Gastrocnemius medialis (tissue), 4 donors: Measurements from ENCODE around the gene CHST15. TPM values are rescaled to one million over a fixed set of nuclear protein-coding genes. Genes with fewer than 3 reads are reported as not detected.

Source experiments
- ATAC-seq, 2 donors: fragments of 150-250 bp; one replicate each; pipeline ENCODE4 v1.9.1; 2016
- DNase-seq, 2 donors: peaks; one replicate each; pipeline ENCODE4 v3.0.0-alpha.2; 2019
- H3K27ac ChIP-seq, 4 donors: fragments of 200-600 bp; sonication (generic); 1 replicate in 1 of 4; 2 replicates in 3 of 4; pipeline ENCODE4 v1.5.1; 2016 to 2018; ENCODE audit warnings: mild to moderate bottlenecking in 2 of 4, moderate library complexity in 1 of 4
- H3K27me3 ChIP-seq, 3 donors: fragments of 200-600 bp; sonication (generic) in 2 of 3; 1 replicate in 1 of 3; 2 replicates in 2 of 3; pipeline versions ENCODE4 v1.5.1 to v1.6.0; 2016 to 2019; ENCODE audit warnings: mild to moderate bottlenecking in 1 of 3, moderate library complexity in 1 of 3
- H3K36me3 ChIP-seq, 2 donors: fragments of 200-600 bp; sonication (generic) in 1 of 2; one replicate each; pipeline ENCODE4 v1.5.1; 2017 to 2018
- H3K4me1 ChIP-seq, 2 donors: fragments of 200-600 bp; sonication (generic) in 1 of 2; one replicate each; pipeline ENCODE4 v1.5.1; 2016 to 2017; ENCODE audit warnings: mild to moderate bottlenecking in 2 of 2
- H3K4me3 ChIP-seq, 4 donors: fragments of 200-600 bp; sonication (generic) in 3 of 4; 1 replicate in 1 of 4; 2 replicates in 3 of 4; pipeline ENCODE4 v1.5.1; 2016 to 2019; ENCODE audit warnings: mild to moderate bottlenecking in 2 of 4
- H3K9me3 ChIP-seq, 3 donors: fragments of 200-600 bp; sonication (generic) in 2 of 3; 1 replicate in 1 of 3; 2 replicates in 2 of 3; pipeline ENCODE4 v1.5.1; 2016 to 2019
- CTCF ChIP-seq, 5 experiments: fragments of 450-650 bp in 3 of 5; fragments of 200-600 bp in 2 of 5; sonication (generic) in 2 of 5; IDR thresholded peaks in 4 of 5; conservative IDR thresholded peaks in 1 of 5; 1 replicate in 4 of 5; 2 replicates in 1 of 5; pipeline ENCODE4 v1.5.1; 2016 to 2019; ENCODE audit warnings: antibody characterized with exemption in 5 of 5, mild to moderate bottlenecking in 3 of 5, moderate library complexity in 3 of 5
- POLR2A ChIP-seq, 2 donors: fragments of 450-650 bp; IDR thresholded peaks; one replicate each; pipeline ENCODE4 v1.6.1; 2017; ENCODE audit warnings: antibody characterized with exemption in 2 of 2, mild to moderate bottlenecking in 2 of 2, moderate library complexity in 2 of 2
- in situ Hi-C, 4 donors: fragments of 200-750 bp; cut with MboI; loops; one replicate each; pipeline versions ENCODE4 v1.15.0 to v1.8.0; 2017; ENCODE audit warnings: low sequenced_read_pairs in 4 of 4
- intact Hi-C: fragments of 100-400 bp; cut with DNase I; formaldehyde crosslinking; loops from one replicate; pipeline ENCODE4 v1.15.1; 2023; ENCODE audit warnings: low total_unique reads
- total RNA-seq, 4 donors: library from RNA; depleted of rRNA; stranded (reverse); fragments of >200 nt; gene quantifications; one replicate each; pipeline versions ENCODE4 v1.1.0 to v1.2.3, GENCODE V29; 2016

The CHST15 gene, protein sequence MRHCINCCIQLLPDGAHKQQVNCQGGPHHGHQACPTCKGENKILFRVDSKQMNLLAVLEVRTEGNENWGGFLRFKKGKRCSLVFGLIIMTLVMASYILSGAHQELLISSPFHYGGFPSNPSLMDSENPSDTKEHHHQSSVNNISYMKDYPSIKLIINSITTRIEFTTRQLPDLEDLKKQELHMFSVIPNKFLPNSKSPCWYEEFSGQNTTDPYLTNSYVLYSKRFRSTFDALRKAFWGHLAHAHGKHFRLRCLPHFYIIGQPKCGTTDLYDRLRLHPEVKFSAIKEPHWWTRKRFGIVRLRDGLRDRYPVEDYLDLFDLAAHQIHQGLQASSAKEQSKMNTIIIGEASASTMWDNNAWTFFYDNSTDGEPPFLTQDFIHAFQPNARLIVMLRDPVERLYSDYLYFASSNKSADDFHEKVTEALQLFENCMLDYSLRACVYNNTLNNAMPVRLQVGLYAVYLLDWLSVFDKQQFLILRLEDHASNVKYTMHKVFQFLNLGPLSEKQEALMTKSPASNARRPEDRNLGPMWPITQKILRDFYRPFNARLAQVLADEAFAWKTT
- total RNA-seq: 10 to 100 TPM in 3 of 4 donors, 1 to 10 TPM in 1; 9.0 to 32.2 (median 20.3) TPM

DNA sequence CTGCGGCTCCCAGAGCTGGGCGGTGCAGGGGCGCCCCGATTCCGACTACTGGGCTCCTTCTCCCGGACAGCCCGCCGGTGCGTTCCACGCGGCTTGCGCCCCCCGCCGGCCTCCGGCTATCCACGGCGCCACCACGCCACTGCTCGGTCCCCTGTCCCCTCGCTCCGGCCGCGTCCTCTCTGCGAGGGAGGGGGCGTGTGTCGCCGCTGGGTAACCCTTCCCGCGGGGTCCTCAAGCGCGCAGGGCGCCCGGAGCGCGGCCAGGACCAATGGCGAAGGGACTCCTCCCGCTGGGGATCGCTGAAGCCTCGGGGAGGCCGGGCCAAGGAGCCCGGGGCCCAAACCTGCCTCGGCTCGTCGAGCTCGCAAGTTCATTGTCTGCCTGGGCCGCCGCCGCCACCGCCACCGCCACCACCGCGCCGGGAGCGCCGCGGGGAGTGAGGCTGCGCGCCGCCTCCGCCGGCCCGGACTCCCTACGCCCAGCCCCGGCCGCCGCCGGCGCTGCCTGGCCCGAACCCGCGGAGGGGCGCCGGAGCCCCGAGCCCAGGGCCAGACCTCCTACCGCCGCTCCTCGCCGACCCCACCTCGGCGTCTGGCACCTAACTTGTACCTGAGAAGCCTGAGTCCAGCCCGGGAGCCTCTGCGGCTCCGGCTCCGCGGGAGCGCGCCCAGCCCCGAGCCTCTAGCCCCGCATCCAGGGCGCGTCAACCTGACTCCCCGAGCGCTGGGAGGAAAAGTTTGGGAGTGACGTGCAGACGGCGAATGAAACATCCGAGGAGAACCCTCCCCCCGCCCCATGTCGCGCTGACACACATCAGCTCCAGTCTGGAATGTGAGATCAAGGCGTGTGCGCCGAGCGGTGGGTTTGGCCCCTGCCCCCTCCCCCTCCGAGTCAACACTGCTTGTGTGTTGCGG lies at the start of gene CHST15:
Gene CHST15, minus strand, starts transcription at position 739 of the 914 bp plus-strand sequence. CDS start 47,386 bp downstream, outside the sequence.
- in situ Hi-C loops: no loop called here
- peak; percentile 30 to 36 for DNase-seq
- Histone ChIP-seq H3K4me3 (peak within 1 kb of the TSS; percentile 66 to 82 (median 78)), H3K9me3 (no peaks in the 10 kb centered on the region), H3K27ac (peak within 1 kb of the TSS; percentile 79 to 91 (median 82)), H3K27me3 (no peaks in the 10 kb centered on the region), H3K36me3 (no peaks in the 10 kb centered on the region), H3K4me1 (peaks cover 41 to 44% of the 10 kb centered on the region in 2 donors)
- peak; percentile 23 to 41 for ATAC-seq
- TF ChIP-seq CTCF (IDR thresholded peaks at IDR 0.05 in 4 of 5, conservative IDR thresholded peaks at IDR 0.05 in 1 of 5) (peak in 2 of 5 experiments; percentile 29 to 30), POLR2A (IDR thresholded peaks at IDR 0.05) (peak; percentile 61 to 83)
- intact Hi-C loops: loop anchor here (1.0 to 10.0 kb wide), 4 partner anchors 44 to 98 kb away; no protein-coding TSS in a partner anchor

DNA sequence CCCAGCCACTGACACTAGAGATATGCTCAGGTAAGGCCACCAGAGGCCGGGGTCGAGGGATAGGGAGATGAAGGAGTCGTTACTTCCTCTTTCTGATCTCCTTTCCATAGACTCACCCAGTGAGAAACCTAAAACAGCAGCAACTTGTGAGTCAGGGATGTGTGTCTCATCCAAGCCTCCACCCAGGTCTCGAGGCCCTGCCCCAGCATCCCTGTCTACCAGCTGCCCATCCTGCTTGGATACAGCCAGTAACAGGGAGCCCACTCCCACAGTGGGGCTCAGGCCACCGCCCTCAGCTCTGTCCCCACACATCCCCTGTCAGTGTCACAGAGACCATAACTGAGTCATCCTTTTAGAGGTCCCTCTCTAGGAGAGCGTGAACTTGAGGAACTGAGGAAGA lies 49.6 kb upstream of the CHST15 start:
- no peak overlapping the region for H3K27ac ChIP-seq
- in situ Hi-C loops: no loop called here
- intact Hi-C loops: no loop called here
- no peak for DNase-seq
- no peaks in the 10 kb centered on the region for H3K36me3 ChIP-seq
- peaks cover 11 to 14% of the 10 kb centered on the region in 2 donors for H3K4me1 ChIP-seq
- H3K27me3 ChIP-seq: no peaks in the 10 kb centered on the region
- no peak for ATAC-seq
- no peaks in the 10 kb centered on the region for H3K9me3 ChIP-seq
- no peak for TF ChIP-seq CTCF (IDR thresholded peaks at IDR 0.05 in 4 of 5, conservative IDR thresholded peaks at IDR 0.05 in 1 of 5)
- no peak for TF ChIP-seq POLR2A (IDR thresholded peaks at IDR 0.05)
- H3K4me3 ChIP-seq: peak overlapping the region in 1 of 4 donors; percentile 7

GRCh38 chr10:124142006-124142739 lies 48.8 kb upstream of the CHST15 start:
- no peak for DNase-seq
- Histone ChIP-seq H3K4me1 (peaks cover 11 to 14% of the 10 kb centered on the region in 2 donors), H3K4me3 (peak overlapping the region in 1 of 4 donors; percentile 7), H3K27ac (no peak overlapping the region), H3K36me3 (no peaks in the 10 kb centered on the region), H3K27me3 (no peaks in the 10 kb centered on the region), H3K9me3 (no peaks in the 10 kb centered on the region)
- no peak for ATAC-seq
- intact Hi-C loops: no loop called here
- in situ Hi-C loops: no loop called here
- no peak for TF ChIP-seq POLR2A (IDR thresholded peaks at IDR 0.05)
- TF ChIP-seq CTCF (IDR thresholded peaks at IDR 0.05 in 4 of 5, conservative IDR thresholded peaks at IDR 0.05 in 1 of 5): no peak

- Histone ChIP-seq H3K27me3 (no peaks in the 10 kb centered on the region), H3K36me3 (no peaks in the 10 kb centered on the region), H3K9me3 (no peaks in the 10 kb centered on the region), H3K27ac (peak overlapping the region; percentile 47 to 65 (median 56)), H3K4me3 (no peak overlapping the region), H3K4me1 (peaks cover 11 to 14% of the 10 kb centered on the region in 2 donors)
- intact Hi-C loops (loop anchor here (5.0 kb wide), 1 partner anchor 47 kb away; the partner anchor contains the start of gene CHST15), in situ Hi-C loops (no loop called here)
- ATAC-seq (peak; percentile 73 to 76), DNase-seq (peak; percentile 21 to 36)
- TF ChIP-seq CTCF (IDR thresholded peaks at IDR 0.05 in 4 of 5, conservative IDR thresholded peaks at IDR 0.05 in 1 of 5) (no peak), POLR2A (IDR thresholded peaks at IDR 0.05) (no peak)
These were observed 45.5 kb upstream of the CHST15 start for GRCh38 chr10:124138883-124139348.
